SK-N-SH treated with all-trans-retinoic acid at 6 μM for 48 hours (cell line): ENCODE results near the gene KIZ.

ENCODE experiments used
- ATAC-seq: fragments of 200-7000 bp; cut with Tn5 transposase; 3 replicates; pipeline ENCODE4 v1.9.1; 2020; ENCODE audit warnings: mild to moderate bottlenecking, moderate library complexity
- ARNTL ChIP-seq: fragments of 450-650 bp; formaldehyde crosslinking; IDR thresholded peaks from 2 replicates; pipeline ENCODE4 v1.5.0; 2020; ENCODE audit warnings: low read depth, mild to moderate bottlenecking, moderate library complexity, borderline replicate concordance
- BACH2 ChIP-seq: fragments of 250-450 bp; sonication (Bioruptor Pico); IDR thresholded peaks from 2 replicates; pipeline ENCODE4 v1.9.0; 2021; ENCODE audit warnings: mild to moderate bottlenecking, borderline replicate concordance
- CREB5 ChIP-seq: fragments of 250-450 bp; sonication (Bioruptor Pico); IDR thresholded peaks from 2 replicates; pipeline ENCODE4 v1.5.1; 2020; ENCODE audit warnings: low read depth, mild to moderate bottlenecking, moderate library complexity
- CSDC2 ChIP-seq: fragments of 250-450 bp; sonication (Bioruptor Pico); IDR thresholded peaks from 2 replicates; pipeline ENCODE4 v1.5.0; 2020; ENCODE audit warnings: mild to moderate bottlenecking, moderate library complexity
- CSRNP3 ChIP-seq: fragments of 250-450 bp; sonication (Bioruptor Pico); IDR thresholded peaks from 2 replicates; pipeline ENCODE4 v1.5.1; 2021; ENCODE audit warnings: mild to moderate bottlenecking, moderate library complexity
- ESRRG ChIP-seq: fragments of 250-450 bp; sonication (Bioruptor Pico); IDR thresholded peaks from 2 replicates; pipeline ENCODE4 v1.6.1; 2021; ENCODE audit warnings: mild to moderate bottlenecking
- GLIS3 ChIP-seq: fragments of 250-450 bp; sonication (Bioruptor Pico); IDR thresholded peaks from 2 replicates; pipeline ENCODE4 v1.5.0; 2020; ENCODE audit warnings: mild to moderate bottlenecking, moderate library complexity
- OSR1 ChIP-seq: fragments of 250-450 bp; sonication (Bioruptor Pico); IDR thresholded peaks from 2 replicates; pipeline ENCODE4 v1.8.0; 2022; ENCODE audit warnings: moderate library complexity, mild to moderate bottlenecking, inconsistent platforms
- PATZ1 ChIP-seq: fragments of 250-450 bp; sonication (Bioruptor Pico); IDR thresholded peaks from 2 replicates; pipeline ENCODE4 v1.8.0; 2020; ENCODE audit warnings: mild to moderate bottlenecking, moderate library complexity, borderline replicate concordance
- POU6F1 ChIP-seq: fragments of 250-450 bp; sonication (Bioruptor Pico); IDR thresholded peaks from 2 replicates; pipeline ENCODE4 v1.8.0; 2021; ENCODE audit warnings: low read depth, mild to moderate bottlenecking, moderate library complexity, borderline replicate concordance
- PPARA ChIP-seq: fragments of 250-450 bp; sonication (Bioruptor Pico); IDR thresholded peaks from 2 replicates; pipeline ENCODE4 v1.5.0; 2020; ENCODE audit warnings: mild to moderate bottlenecking, borderline replicate concordance
- RARB ChIP-seq: fragments of 250-450 bp; sonication (Bioruptor Pico); IDR thresholded peaks from 2 replicates; pipeline ENCODE4 v1.8.0; 2021; ENCODE audit warnings: mild to moderate bottlenecking, moderate library complexity
- SNAI2 ChIP-seq: fragments of 250-450 bp; sonication (Bioruptor Pico); IDR thresholded peaks from 2 replicates; pipeline ENCODE4 v1.5.0; 2020; ENCODE audit warnings: mild to moderate bottlenecking, moderate library complexity
- TOX ChIP-seq: fragments of 250-450 bp; sonication (Bioruptor Pico); IDR thresholded peaks from 2 replicates; pipeline ENCODE4 v1.8.0; 2021; ENCODE audit warnings: mild to moderate bottlenecking, moderate library complexity, borderline replicate concordance
- TSHZ2 ChIP-seq: fragments of 250-450 bp; sonication (Bioruptor Pico); IDR thresholded peaks from 2 replicates; pipeline ENCODE4 v1.5.0; 2020; ENCODE audit warnings: mild to moderate bottlenecking, moderate library complexity
- ZC3H10 ChIP-seq: fragments of 250-450 bp; sonication (Bioruptor Pico); IDR thresholded peaks from 2 replicates; pipeline ENCODE4 v1.5.1; 2021; ENCODE audit warnings: mild to moderate bottlenecking, moderate library complexity
- ZFP30 ChIP-seq: fragments of 450-650 bp; formaldehyde crosslinking; IDR thresholded peaks from 2 replicates; pipeline ENCODE4 v1.5.0; 2022; ENCODE audit warnings: mild to moderate bottlenecking, moderate library complexity
- ZNF565 ChIP-seq: fragments of 450-650 bp; formaldehyde crosslinking; conservative IDR thresholded peaks from 2 replicates; pipeline ENCODE4 v1.5.0; 2020; ENCODE audit warnings: low read depth, mild to moderate bottlenecking, moderate library complexity
- ZNF70 ChIP-seq: fragments of 450-650 bp; formaldehyde crosslinking; IDR thresholded peaks from 2 replicates; pipeline ENCODE4 v1.5.0; 2020; ENCODE audit warnings: mild to moderate bottlenecking, moderate library complexity
- ZNF8 ChIP-seq: fragments of 450-650 bp; formaldehyde crosslinking; IDR thresholded peaks from 2 replicates; pipeline ENCODE4 v1.5.0; 2020; ENCODE audit warnings: mild to moderate bottlenecking, moderate library complexity

The KIZ gene

GRCh38 chr20:21234324-21234723 lies 108.4 kb downstream of the KIZ start (continued):
- TF ChIP-seq PPARA (CRISPR knock-in tag) = no peak
- no peak for TF ChIP-seq ZNF70 (CRISPR knock-in tag)
- no peak for TF ChIP-seq SNAI2 (CRISPR knock-in tag)
- TF ChIP-seq ZNF565 (CRISPR knock-in tag) = no peak
- TF ChIP-seq RARB = no peak
- no peak for TF ChIP-seq ZC3H10 (CRISPR knock-in tag)
- TF ChIP-seq ARNTL (CRISPR knock-in tag) = no peak

- no peak for TF ChIP-seq ZNF8 (CRISPR knock-in tag)
- no peak for TF ChIP-seq SNAI2 (CRISPR knock-in tag)
- TF ChIP-seq TOX = no peak
- TF ChIP-seq POU6F1 (CRISPR knock-in tag) = no peak
- no peak for TF ChIP-seq ZNF70 (CRISPR knock-in tag)
- TF ChIP-seq CREB5 (CRISPR knock-in tag) = no peak
- TF ChIP-seq ZC3H10 (CRISPR knock-in tag) = no peak
- no peak for TF ChIP-seq PPARA (CRISPR knock-in tag)
- TF ChIP-seq ESRRG = no peak
- TF ChIP-seq PATZ1 (CRISPR knock-in tag) = no peak
- TF ChIP-seq GLIS3 (CRISPR knock-in tag) = no peak
- TF ChIP-seq CSRNP3 (CRISPR knock-in tag) = no peak
- TF ChIP-seq TSHZ2 (CRISPR knock-in tag) = no peak
- no peak for TF ChIP-seq RARB
- no peak for TF ChIP-seq BACH2 (CRISPR knock-in tag)
- no peak for TF ChIP-seq CSDC2 (CRISPR knock-in tag)
- TF ChIP-seq ZNF565 (CRISPR knock-in tag) = no peak
- no peak for TF ChIP-seq OSR1
- ATAC-seq = no peak
These were observed 109.1 kb downstream of the KIZ start for GRCh38 chr20:21234806-21235483.

- ATAC-seq = peak; percentile 93
- TF ChIP-seq CSRNP3 (CRISPR knock-in tag) (no peak), RARB (no peak), CSDC2 (CRISPR knock-in tag) (no peak), ZNF565 (CRISPR knock-in tag) (no peak), CREB5 (CRISPR knock-in tag) (no peak), SNAI2 (CRISPR knock-in tag) (no peak), ZFP30 (CRISPR knock-in tag) (no peak), PPARA (CRISPR knock-in tag) (no peak), ZNF8 (CRISPR knock-in tag) (no peak), BACH2 (CRISPR knock-in tag) (no peak), TOX (no peak)
These were observed 109.9 kb downstream of the KIZ start for GRCh38 chr20:21235484-21236445.
